A673 (cell line): ENCODE data around the gene COX5A.
"Not testable (repeated sequence)": the region's sequence is repeated elsewhere in the genome, so short reads cannot be mapped to it uniquely, and the experiment has no call there.

Experiments
- EZH2 ChIP-seq: fragments of 200-600 bp; sonication (generic); IDR thresholded peaks from 2 replicates; pipeline ENCODE4 v1.6.1; 2017; ENCODE audit warnings: borderline replicate concordance, low read depth, mild to moderate bottlenecking, mixed read lengths, antibody characterized with exemption, low read length; ENCODE audit not compliant: poor library complexity, severe bottlenecking
- TF ChIP-seq, protein P1 (sequence below): fragments of 300-800, 200-600 bp; sonication (generic); conservative IDR thresholded peaks from 2 replicates; pipeline ENCODE4 v1.5.1; 2017; ENCODE audit warnings: low read depth, mild to moderate bottlenecking, antibody characterized with exemption, low read length, moderate library complexity, mixed read lengths

DNA sequence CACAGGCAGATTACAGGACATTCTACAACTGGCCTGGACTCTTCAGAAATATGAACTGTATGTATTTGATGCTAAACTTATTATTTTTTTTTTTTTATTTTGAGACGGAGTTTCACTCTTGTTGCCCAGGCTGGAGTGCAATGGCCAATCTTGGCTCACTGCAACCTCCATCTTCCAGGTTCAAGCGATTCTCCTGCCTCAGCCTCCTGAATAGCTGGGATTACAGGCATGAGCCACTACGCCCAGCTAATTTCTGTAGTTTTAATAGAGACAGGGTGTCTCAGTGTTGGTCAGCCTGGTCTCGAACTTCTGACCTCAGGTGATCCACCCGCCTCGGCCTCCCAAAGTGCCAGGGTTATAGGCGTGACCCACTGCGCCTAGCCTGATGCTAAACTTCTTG, 24.1 kb downstream of the COX5A start:
- TF ChIP-seq, protein P1, sequence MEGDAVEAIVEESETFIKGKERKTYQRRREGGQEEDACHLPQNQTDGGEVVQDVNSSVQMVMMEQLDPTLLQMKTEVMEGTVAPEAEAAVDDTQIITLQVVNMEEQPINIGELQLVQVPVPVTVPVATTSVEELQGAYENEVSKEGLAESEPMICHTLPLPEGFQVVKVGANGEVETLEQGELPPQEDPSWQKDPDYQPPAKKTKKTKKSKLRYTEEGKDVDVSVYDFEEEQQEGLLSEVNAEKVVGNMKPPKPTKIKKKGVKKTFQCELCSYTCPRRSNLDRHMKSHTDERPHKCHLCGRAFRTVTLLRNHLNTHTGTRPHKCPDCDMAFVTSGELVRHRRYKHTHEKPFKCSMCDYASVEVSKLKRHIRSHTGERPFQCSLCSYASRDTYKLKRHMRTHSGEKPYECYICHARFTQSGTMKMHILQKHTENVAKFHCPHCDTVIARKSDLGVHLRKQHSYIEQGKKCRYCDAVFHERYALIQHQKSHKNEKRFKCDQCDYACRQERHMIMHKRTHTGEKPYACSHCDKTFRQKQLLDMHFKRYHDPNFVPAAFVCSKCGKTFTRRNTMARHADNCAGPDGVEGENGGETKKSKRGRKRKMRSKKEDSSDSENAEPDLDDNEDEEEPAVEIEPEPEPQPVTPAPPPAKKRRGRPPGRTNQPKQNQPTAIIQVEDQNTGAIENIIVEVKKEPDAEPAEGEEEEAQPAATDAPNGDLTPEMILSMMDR = not testable (repeated sequence)
- not testable (repeated sequence) for TF ChIP-seq EZH2
